ENCODE data around the gene AUTS2. TPM values are rescaled to one million over a fixed set of nuclear protein-coding genes. Genes with fewer than 3 reads are reported as not detected.

AUTS2 gene
- total RNA-seq, 4 donors from 2014 or later, result 29.8 to 114 (median 59.4) TPM

- no peak for TF ChIP-seq CTCF (IDR thresholded peaks at IDR 0.05)
- no peak for TF ChIP-seq POLR2A (IDR thresholded peaks at IDR 0.05)
- TF ChIP-seq POLR2AphosphoS5 (IDR thresholded peaks at IDR 0.05), result no peak
- no peak for TF ChIP-seq EP300 (IDR thresholded peaks at IDR 0.05; ENCODE audit: low read depth)
- Histone ChIP-seq H3K9me3 (no peaks in the 10 kb centered on the region), H3K4me1 (no peaks in the 10 kb centered on the region), H3K27ac (no peak overlapping the region), H3K27me3 (no peaks in the 10 kb centered on the region), H3K4me3 (no peak overlapping the region), H3K36me3 (no peaks in the 10 kb centered on the region)
- in situ Hi-C loops (cut with MboI; ENCODE audit: low pct_ligation_motif_present in 1 of 4, low pct_unique_long_range_greater_than_20kb in 1 of 4, low sequenced_read_pairs in 3 of 4), result no loop called here
- intact Hi-C loops (cut with DNase I; ENCODE audit: low total_unique reads), result no loop called here
- no peak for DNase-seq
- 80 to 88% methylated on average over 1 to 3 of the region's 3 CpGs for WGBS, 2 donors (ENCODE audit: low coverage in 1 of 2)
Measured at GRCh38 chr7:70383066-70383782, 784.9 kb downstream of the AUTS2 start.

GRCh38 chr7:70384024-70384423, 785.7 kb downstream of the AUTS2 start:
- H3K9me3 ChIP-seq, result no peaks in the 10 kb centered on the region
- no peak overlapping the region for H3K27ac ChIP-seq
- H3K4me3 ChIP-seq, result no peak overlapping the region
- H3K27me3 ChIP-seq, result no peaks in the 10 kb centered on the region
- intact Hi-C loops (cut with DNase I; ENCODE audit: low total_unique reads) (no loop called here), in situ Hi-C loops (cut with MboI; ENCODE audit: low pct_ligation_motif_present in 1 of 4, low pct_unique_long_range_greater_than_20kb in 1 of 4, low sequenced_read_pairs in 3 of 4) (no loop called here)
- H3K4me1 ChIP-seq, result no peaks in the 10 kb centered on the region
- DNase-seq, result no peak
- TF ChIP-seq EP300 (IDR thresholded peaks at IDR 0.05; ENCODE audit: low read depth), result no peak
- no peak for TF ChIP-seq POLR2A (IDR thresholded peaks at IDR 0.05)
- no peak for TF ChIP-seq POLR2AphosphoS5 (IDR thresholded peaks at IDR 0.05)
- no peak for TF ChIP-seq CTCF (IDR thresholded peaks at IDR 0.05)
- WGBS, 2 donors (ENCODE audit: low coverage in 1 of 2), result 80 to 91% methylated on average over 1 to 7 of the region's 7 CpGs
- H3K36me3 ChIP-seq, result no peaks in the 10 kb centered on the region

- Histone ChIP-seq H3K36me3 (no peaks in the 10 kb centered on the region), H3K4me1 (no peaks in the 10 kb centered on the region), H3K27ac (no peak overlapping the region), H3K27me3 (no peaks in the 10 kb centered on the region), H3K9me3 (no peaks in the 10 kb centered on the region), H3K4me3 (no peak overlapping the region)
- TF ChIP-seq EP300 (IDR thresholded peaks at IDR 0.05; ENCODE audit: low read depth) (no peak), CTCF (IDR thresholded peaks at IDR 0.05) (no peak), POLR2AphosphoS5 (IDR thresholded peaks at IDR 0.05) (no peak), POLR2A (IDR thresholded peaks at IDR 0.05) (no peak)
- in situ Hi-C loops (cut with MboI; ENCODE audit: low pct_ligation_motif_present in 1 of 4, low pct_unique_long_range_greater_than_20kb in 1 of 4, low sequenced_read_pairs in 3 of 4) (no loop called here), intact Hi-C loops (cut with DNase I; ENCODE audit: low total_unique reads) (no loop called here)
- 78 to 83% methylated on average over 3 of the region's 3 CpGs for WGBS, 2 donors (ENCODE audit: low coverage in 1 of 2)
- no peak for DNase-seq
Measured at GRCh38 chr7:70384891-70385290, 786.6 kb downstream of the AUTS2 start.

- Histone ChIP-seq H3K27me3 (no peaks in the 10 kb centered on the region), H3K4me3 (no peak overlapping the region), H3K36me3 (no peaks in the 10 kb centered on the region), H3K27ac (no peak overlapping the region), H3K9me3 (no peaks in the 10 kb centered on the region), H3K4me1 (no peaks in the 10 kb centered on the region)
- WGBS, 2 donors (ENCODE audit: low coverage in 1 of 2), result 61 to 64% methylated on average over 4 of the region's 4 CpGs
- in situ Hi-C loops (cut with MboI; ENCODE audit: low pct_ligation_motif_present in 1 of 4, low pct_unique_long_range_greater_than_20kb in 1 of 4, low sequenced_read_pairs in 3 of 4) (no loop called here), intact Hi-C loops (cut with DNase I; ENCODE audit: low total_unique reads) (no loop called here)
- DNase-seq, result no peak
- no peak for TF ChIP-seq POLR2A (IDR thresholded peaks at IDR 0.05)
- no peak for TF ChIP-seq CTCF (IDR thresholded peaks at IDR 0.05)
- TF ChIP-seq EP300 (IDR thresholded peaks at IDR 0.05; ENCODE audit: low read depth), result no peak
- TF ChIP-seq POLR2AphosphoS5 (IDR thresholded peaks at IDR 0.05), result no peak
Measured at GRCh38 chr7:70387217-70387616, 788.9 kb downstream of the AUTS2 start.
